Endodermal cell (in vitro differentiated cells): ENCODE data around the gene CX3CR1. TPM values are rescaled to one million over a fixed set of nuclear protein-coding genes. Genes with fewer than 3 reads are reported as not detected.

Source experiments
- DNase-seq: peaks from one replicate; pipeline ENCODE4 v3.0.0-alpha.2; 2017
- H3K27ac ChIP-seq: 2 replicates; pipeline ENCODE4 v1.5.1; 2013; ENCODE audit warnings: mild to moderate bottlenecking, low read depth, low read length, moderate library complexity
- H3K27me3 ChIP-seq: 2 replicates; pipeline ENCODE4 v1.6.1; 2013; ENCODE audit warnings: mild to moderate bottlenecking, low read length, moderate library complexity; ENCODE audit not compliant: insufficient read depth, control insufficient read depth, poor library complexity, severe bottlenecking
- H3K36me3 ChIP-seq: 2 replicates; pipeline ENCODE4 v1.7.0; 2013; ENCODE audit warnings: mild to moderate bottlenecking, low read length, moderate library complexity; ENCODE audit not compliant: control insufficient read depth, insufficient read depth
- H3K4me1 ChIP-seq: one replicate; pipeline ENCODE4 v1.7.0; 2013; ENCODE audit warnings: low read length; ENCODE audit not compliant: control insufficient read depth, insufficient read depth
- H3K4me3 ChIP-seq: 2 replicates; pipeline ENCODE4 v1.5.1; 2013; ENCODE audit warnings: mild to moderate bottlenecking, low read length, moderate library complexity
- H3K9ac ChIP-seq: 2 replicates; pipeline ENCODE4 v1.6.1; 2013; ENCODE audit warnings: mild to moderate bottlenecking, low read length, moderate library complexity; ENCODE audit not compliant: poor library complexity, severe bottlenecking; ENCODE audit errors: extremely low read depth
- H3K9me3 ChIP-seq: 2 replicates; pipeline ENCODE4 v1.6.1; 2013; ENCODE audit warnings: mild to moderate bottlenecking, low read length, moderate library complexity; ENCODE audit not compliant: control insufficient read depth
- H3K27ac Mint-ChIP-seq: 2 replicates; pipeline ENCODE4 v1.8.0; 2020; ENCODE audit warnings: mixed read lengths
- H3K27me3 Mint-ChIP-seq: 2 replicates; pipeline ENCODE4 v1.8.0; 2021; ENCODE audit warnings: mild to moderate bottlenecking, mixed read lengths; ENCODE audit not compliant: insufficient read depth
- H3K36me3 Mint-ChIP-seq: 2 replicates; pipeline ENCODE4 v1.8.0; 2020; ENCODE audit warnings: low read depth, mixed read lengths
- H3K4me1 Mint-ChIP-seq: 2 replicates; pipeline ENCODE4 v1.8.0; 2020; ENCODE audit warnings: mixed read lengths
- H3K4me3 Mint-ChIP-seq: 2 replicates; pipeline ENCODE4 v1.8.0; 2020; ENCODE audit warnings: mild to moderate bottlenecking, moderate library complexity, mixed read lengths
- H3K9me3 Mint-ChIP-seq: 2 replicates; pipeline ENCODE4 v1.8.0; 2020; ENCODE audit warnings: mild to moderate bottlenecking, mixed read lengths
- WGBS, 2 experiments: methylation state at CpG; one replicate each; pipeline versions ENCODE4 v1.1.5 to v1.1.7; 2013; ENCODE audit warnings: missing lambda C conversion rate in 2 of 2, mixed read lengths in 1 of 2; ENCODE audit not compliant: insufficient coverage in 1 of 2, insufficient read length in 1 of 2; 5-methylcytosine and 5-hydroxymethylcytosine counted together
- total RNA-seq, 2 donors: library from RNA; stranded (reverse); fragmentation: NEBNext Ultra II Directional in 1 of 2; extraction: Animal tissue kit (Norgen Biotek cat#: 25700) in 1 of 2; gene quantifications; 2 replicates in 1 of 2; 3 replicates in 1 of 2; pipeline ENCODE4 v1.2.1, GENCODE V29; 2021
- TF ChIP-seq, protein P1 (sequence below): fragments of 200-600 bp; sonication (generic); conservative IDR thresholded peaks from 2 replicates; pipeline ENCODE4 v1.5.0; 2021; ENCODE audit warnings: antibody characterized with exemption, mild to moderate bottlenecking

The CX3CR1 gene
- total RNA-seq, 2 donors from 2014 or later, result not detected

DNA sequence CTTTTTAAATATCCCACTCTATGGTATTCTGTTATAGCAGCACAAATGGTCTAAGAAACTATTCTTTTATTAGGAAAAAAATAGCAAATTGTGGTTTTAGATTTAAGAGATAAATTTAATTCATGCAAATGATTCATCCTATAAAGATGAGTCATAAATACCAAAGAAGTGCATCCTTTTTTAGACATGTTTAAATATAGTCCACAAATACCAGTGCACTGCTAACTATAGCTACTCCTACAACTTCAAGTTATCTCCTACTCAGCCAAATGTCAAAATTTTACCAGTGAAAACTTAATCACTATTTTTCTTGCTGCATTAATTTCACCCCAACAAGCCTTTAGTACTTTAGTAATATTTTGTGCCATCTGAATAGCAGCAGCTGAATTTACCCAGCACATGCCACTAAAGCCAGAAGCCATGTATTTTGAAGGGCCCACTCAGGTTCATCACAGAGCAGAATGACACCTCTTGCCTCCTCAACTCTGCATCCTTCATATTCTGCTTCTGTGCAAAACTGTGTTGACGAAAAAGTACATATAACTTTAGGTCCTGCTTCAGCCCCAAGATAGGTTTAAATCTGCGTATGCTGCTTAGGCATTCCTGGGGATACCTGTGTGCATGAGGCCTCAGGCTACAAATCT lies 24.9 kb downstream of the CX3CR1 start:
- no peaks in the 10 kb centered on the region for H3K4me1 Mint-ChIP-seq
- no peak overlapping the region for H3K4me3 Mint-ChIP-seq
- H3K27me3 ChIP-seq, result peaks cover 7% of the 10 kb centered on the region
- no peaks in the 10 kb centered on the region for H3K4me1 ChIP-seq
- peaks cover 13% of the 10 kb centered on the region for H3K27me3 Mint-ChIP-seq
- H3K9ac ChIP-seq, result no peak overlapping the region
- H3K4me3 ChIP-seq, result no peak overlapping the region
- no peaks in the 10 kb centered on the region for H3K9me3 ChIP-seq
- DNase-seq, result no peak
- WGBS, 2 experiments, result 0 to 48% methylated on average over 1 to 2 of the region's 2 CpGs
- no peaks in the 10 kb centered on the region for H3K9me3 Mint-ChIP-seq
- H3K36me3 ChIP-seq, result no peaks in the 10 kb centered on the region
- TF ChIP-seq, protein P1, sequence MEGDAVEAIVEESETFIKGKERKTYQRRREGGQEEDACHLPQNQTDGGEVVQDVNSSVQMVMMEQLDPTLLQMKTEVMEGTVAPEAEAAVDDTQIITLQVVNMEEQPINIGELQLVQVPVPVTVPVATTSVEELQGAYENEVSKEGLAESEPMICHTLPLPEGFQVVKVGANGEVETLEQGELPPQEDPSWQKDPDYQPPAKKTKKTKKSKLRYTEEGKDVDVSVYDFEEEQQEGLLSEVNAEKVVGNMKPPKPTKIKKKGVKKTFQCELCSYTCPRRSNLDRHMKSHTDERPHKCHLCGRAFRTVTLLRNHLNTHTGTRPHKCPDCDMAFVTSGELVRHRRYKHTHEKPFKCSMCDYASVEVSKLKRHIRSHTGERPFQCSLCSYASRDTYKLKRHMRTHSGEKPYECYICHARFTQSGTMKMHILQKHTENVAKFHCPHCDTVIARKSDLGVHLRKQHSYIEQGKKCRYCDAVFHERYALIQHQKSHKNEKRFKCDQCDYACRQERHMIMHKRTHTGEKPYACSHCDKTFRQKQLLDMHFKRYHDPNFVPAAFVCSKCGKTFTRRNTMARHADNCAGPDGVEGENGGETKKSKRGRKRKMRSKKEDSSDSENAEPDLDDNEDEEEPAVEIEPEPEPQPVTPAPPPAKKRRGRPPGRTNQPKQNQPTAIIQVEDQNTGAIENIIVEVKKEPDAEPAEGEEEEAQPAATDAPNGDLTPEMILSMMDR, result no peak
- no peak overlapping the region for H3K27ac ChIP-seq
- no peaks in the 10 kb centered on the region for H3K36me3 Mint-ChIP-seq
- no peak overlapping the region for H3K27ac Mint-ChIP-seq

DNA sequence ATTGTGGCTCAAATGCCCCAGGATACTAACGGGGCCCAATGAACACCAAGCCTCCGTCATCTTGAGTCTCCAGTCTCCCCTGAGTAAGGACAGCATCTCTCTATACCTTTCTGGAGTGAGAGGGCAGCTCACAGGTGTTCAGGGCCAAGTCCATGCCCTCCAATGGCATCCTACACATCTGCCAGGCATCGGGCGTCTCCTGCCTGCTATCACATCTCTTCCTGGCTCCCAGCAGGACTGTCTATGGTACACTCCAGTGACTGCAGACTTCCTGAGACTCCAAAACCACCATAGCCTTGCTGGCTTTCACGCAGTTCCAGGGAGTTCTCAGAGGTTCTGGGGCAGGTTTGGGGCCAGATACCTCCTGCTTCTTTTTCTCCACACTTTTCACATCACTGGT lies 28.3 kb downstream of the CX3CR1 start:
- H3K4me3 ChIP-seq, result no peak overlapping the region
- TF ChIP-seq, protein P1, result no peak
- Mint-ChIP-seq H3K36me3 (no peaks in the 10 kb centered on the region), H3K27me3 (peaks cover 10% of the 10 kb centered on the region), H3K9me3 (no peaks in the 10 kb centered on the region), H3K4me3 (no peak overlapping the region), H3K4me1 (no peaks in the 10 kb centered on the region), H3K27ac (no peak overlapping the region)
- H3K9ac ChIP-seq, result no peak overlapping the region
- H3K27ac ChIP-seq, result no peak overlapping the region
- H3K9me3 ChIP-seq, result no peaks in the 10 kb centered on the region
- no peak for DNase-seq
- no peaks in the 10 kb centered on the region for H3K36me3 ChIP-seq
- no peaks in the 10 kb centered on the region for H3K27me3 ChIP-seq
- no peaks in the 10 kb centered on the region for H3K4me1 ChIP-seq
- whole genome bisulfite sequencing, 2 experiments, result 87 to 92% methylated on average over 5 of the region's 5 CpGs

DNA sequence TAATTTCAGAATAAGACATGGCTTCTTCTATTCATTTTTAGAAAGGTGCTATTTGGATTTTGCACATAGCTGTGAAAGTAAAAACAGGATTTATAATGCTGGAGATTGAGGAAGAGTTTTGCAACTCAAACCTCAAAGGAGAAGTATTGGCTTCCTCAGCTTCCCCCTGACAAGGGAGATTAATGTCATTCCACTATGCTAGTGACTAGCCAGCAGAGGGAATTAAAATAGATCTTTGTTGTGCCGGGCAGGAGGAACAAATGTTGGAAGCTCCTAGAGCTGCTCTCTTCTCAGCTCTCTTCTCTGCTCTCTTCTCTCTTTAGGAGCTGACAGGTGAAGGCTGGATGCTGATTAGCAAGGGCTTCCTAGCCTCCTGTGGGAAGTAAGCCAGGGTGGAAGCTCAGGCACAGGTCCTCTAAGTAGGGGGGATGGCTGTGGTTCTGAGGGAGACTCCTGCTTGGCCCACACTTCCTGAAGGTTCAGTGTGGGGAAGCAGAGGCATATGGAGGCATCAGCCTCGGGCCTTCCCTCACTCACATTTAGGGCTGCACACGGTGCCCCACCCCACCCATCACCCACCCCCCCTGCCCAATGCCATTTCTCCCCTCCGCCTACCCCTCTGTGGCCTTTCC lies 29.6 kb downstream of the CX3CR1 start:
- Histone ChIP-seq H3K36me3 (no peaks in the 10 kb centered on the region), H3K27me3 (no peaks in the 10 kb centered on the region), H3K9ac (no peak overlapping the region), H3K4me1 (no peaks in the 10 kb centered on the region), H3K27ac (no peak overlapping the region), H3K4me3 (no peak overlapping the region), H3K9me3 (no peaks in the 10 kb centered on the region)
- no peak overlapping the region for H3K27ac Mint-ChIP-seq
- H3K36me3 Mint-ChIP-seq, result no peaks in the 10 kb centered on the region
- H3K9me3 Mint-ChIP-seq, result no peaks in the 10 kb centered on the region
- H3K4me3 Mint-ChIP-seq, result no peak overlapping the region
- H3K27me3 Mint-ChIP-seq, result peaks cover 10% of the 10 kb centered on the region
- WGBS, 2 experiments, result 81% methylated on average over 3 of the region's 4 CpGs; no CpG with 5 or more reads in 1 of the 2 experiments
- TF ChIP-seq, protein P1, result no peak
- no peaks in the 10 kb centered on the region for H3K4me1 Mint-ChIP-seq
- DNase-seq, result no peak
